Stomach (tissue), 9 donors: Measurements from ENCODE around the gene TFEC. TPM values are rescaled to one million over a fixed set of nuclear protein-coding genes. Genes with fewer than 3 reads are reported as not detected.
"Not testable (repeated sequence)": the region's sequence is repeated elsewhere in the genome, so short reads cannot be mapped to it uniquely, and the experiment has no call there.

Source experiments
- DNase-seq, 2 donors: peaks; one replicate each; pipeline versions ENCODE4 v3.0.0 to v3.0.0-alpha.2; 2013 to 2019
- H3K27ac ChIP-seq, 5 donors: fragments of 200-600 bp in 4 of 5; sonication (generic) in 4 of 5; one replicate each; pipeline ENCODE4 v1.5.1; 2013 to 2019; ENCODE audit warnings: mild to moderate bottlenecking in 1 of 5, moderate library complexity in 1 of 5
- H3K27me3 ChIP-seq, 3 donors: fragments of 200-600 bp; sonication (generic); one replicate each; pipeline ENCODE4 v1.5.1; 2017 to 2019; ENCODE audit warnings: mixed run types in 1 of 3
- H3K36me3 ChIP-seq, 4 donors: fragments of 200-600 bp; sonication (generic); 1 replicate in 3 of 4; 2 replicates in 1 of 4; pipeline ENCODE4 v1.5.1; 2016 to 2019
- H3K4me1 ChIP-seq, 4 donors: fragments of 200-600 bp; sonication (generic); one replicate each; pipeline ENCODE4 v1.5.1; 2016 to 2019
- H3K4me3 ChIP-seq, 4 donors: fragments of 200-600 bp; sonication (generic) in 3 of 4; one replicate each; pipeline ENCODE4 v1.5.1; 2016 to 2019; ENCODE audit warnings: mild to moderate bottlenecking in 1 of 4
- H3K9me3 ChIP-seq, 4 donors: fragments of 200-600 bp; sonication (generic); one replicate each; pipeline ENCODE4 v1.5.1; 2016 to 2019
- EP300 ChIP-seq: sonication (generic); formaldehyde crosslinking; IDR thresholded peaks from one replicate; pipeline ENCODE4 v1.6.1; 2017; ENCODE audit warnings: antibody characterized with exemption
- POLR2A ChIP-seq, 4 donors: fragments of 450-650 bp; IDR thresholded peaks; one replicate each; pipeline ENCODE4 v1.6.1; 2016; ENCODE audit warnings: antibody characterized with exemption in 4 of 4, control low read depth in 2 of 4, mild to moderate bottlenecking in 1 of 4, moderate library complexity in 1 of 4
- POLR2AphosphoS5 ChIP-seq, 3 donors: sonication (generic); formaldehyde crosslinking; IDR thresholded peaks; one replicate each; pipeline ENCODE4 v1.6.1; 2016; ENCODE audit warnings: antibody characterized with exemption in 3 of 3
- WGBS, 5 donors: extraction: QIAGEN DNeasy Blood & Tissue Kit in 3 of 5; methylation state at CpG; one replicate each; pipeline versions ENCODE4 v1.1.5 to v1.1.7; 2013 to 2018; 5-methylcytosine and 5-hydroxymethylcytosine counted together
- intact Hi-C: fragments of 100-400 bp; cut with DNase I; formaldehyde crosslinking; loops from one replicate; pipeline ENCODE4 v1.15.1; 2023; ENCODE audit warnings: low total_unique reads
- polyA plus RNA-seq, 3 donors: library from polyadenylated mRNA; stranded (reverse); fragments of 200-250 nt; gene quantifications; one replicate each; pipeline ENCODE4 v1.2.3, GENCODE V29; 2013
- total RNA-seq, 5 donors: library from RNA; depleted of rRNA; stranded (reverse); fragments of >200 nt; gene quantifications; one replicate each; pipeline versions ENCODE4 v1.1.0 to v1.2.3, GENCODE V29; 2014 to 2016
- TF ChIP-seq, protein P1 (sequence below), 7 experiments: fragments of 450-650 bp in 4 of 7; fragments of 200-600 bp in 3 of 7; sonication (generic) in 3 of 7; IDR thresholded peaks; one replicate each; pipeline ENCODE4 v1.5.1; 2016 to 2019; ENCODE audit warnings: antibody characterized with exemption in 7 of 7, control low read depth in 2 of 7, mild to moderate bottlenecking in 1 of 7
- donor health status: healthy with polysubstance abuse.
- donor health status: Bipolar disorder and iron deficiency.
- donor health status: healthy.

The TFEC gene
- total and polyA plus RNA-seq, 8 donors, result 0.25 to 28.4 (median 1.1) TPM

DNA sequence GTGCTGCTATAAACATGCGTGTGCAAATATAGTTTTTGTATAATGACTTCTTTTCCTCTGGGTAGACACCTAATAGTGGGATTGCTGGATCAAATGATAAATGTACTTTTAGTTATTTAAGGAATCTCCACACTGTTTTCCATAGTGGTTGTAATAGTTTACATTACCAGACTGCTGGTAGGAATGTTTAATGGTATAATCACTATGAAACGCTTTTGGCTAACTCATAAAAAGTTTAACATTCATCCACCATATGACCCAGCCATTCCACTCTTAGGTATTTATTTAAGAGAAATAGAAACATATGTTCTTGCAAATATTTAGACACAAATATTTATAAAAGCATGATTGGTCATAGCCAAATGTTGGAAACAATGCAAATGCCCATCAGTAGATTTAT lies 32.1 kb upstream of the TFEC start:
- H3K9me3 ChIP-seq, result no peaks in the 10 kb centered on the region
- 51 to 81% (median 70%) methylated on average over 2 of the region's 2 CpGs for WGBS, 5 donors

DNA sequence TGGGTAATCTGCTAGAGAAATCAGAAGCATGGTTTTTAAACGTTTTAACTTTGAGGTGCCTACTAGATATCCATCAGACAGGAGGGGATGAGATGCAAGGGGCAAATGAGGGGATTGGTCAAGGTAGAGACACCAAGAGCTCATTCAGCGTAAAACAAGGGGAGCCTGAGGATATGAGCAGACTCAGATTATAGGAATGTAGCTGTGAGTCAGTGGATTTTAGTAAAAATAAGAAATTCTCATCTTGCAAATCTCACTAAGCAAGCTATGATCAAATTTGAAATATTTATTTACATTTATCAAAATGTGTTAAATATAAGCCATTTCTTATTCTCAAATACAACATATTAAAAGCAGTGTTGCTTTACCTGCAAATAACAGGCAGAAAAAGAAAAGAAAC lies 21.4 kb upstream of the TFEC start:
- WGBS, 5 donors, result 44 to 62% (median 51%) methylated on average over 2 of the region's 2 CpGs
- H3K27me3 ChIP-seq, result no peaks in the 10 kb centered on the region
- TF ChIP-seq EP300, result no peak
- TF ChIP-seq POLR2A (IDR thresholded peaks at IDR 0.05), result no peak
- TF ChIP-seq, protein P1, sequence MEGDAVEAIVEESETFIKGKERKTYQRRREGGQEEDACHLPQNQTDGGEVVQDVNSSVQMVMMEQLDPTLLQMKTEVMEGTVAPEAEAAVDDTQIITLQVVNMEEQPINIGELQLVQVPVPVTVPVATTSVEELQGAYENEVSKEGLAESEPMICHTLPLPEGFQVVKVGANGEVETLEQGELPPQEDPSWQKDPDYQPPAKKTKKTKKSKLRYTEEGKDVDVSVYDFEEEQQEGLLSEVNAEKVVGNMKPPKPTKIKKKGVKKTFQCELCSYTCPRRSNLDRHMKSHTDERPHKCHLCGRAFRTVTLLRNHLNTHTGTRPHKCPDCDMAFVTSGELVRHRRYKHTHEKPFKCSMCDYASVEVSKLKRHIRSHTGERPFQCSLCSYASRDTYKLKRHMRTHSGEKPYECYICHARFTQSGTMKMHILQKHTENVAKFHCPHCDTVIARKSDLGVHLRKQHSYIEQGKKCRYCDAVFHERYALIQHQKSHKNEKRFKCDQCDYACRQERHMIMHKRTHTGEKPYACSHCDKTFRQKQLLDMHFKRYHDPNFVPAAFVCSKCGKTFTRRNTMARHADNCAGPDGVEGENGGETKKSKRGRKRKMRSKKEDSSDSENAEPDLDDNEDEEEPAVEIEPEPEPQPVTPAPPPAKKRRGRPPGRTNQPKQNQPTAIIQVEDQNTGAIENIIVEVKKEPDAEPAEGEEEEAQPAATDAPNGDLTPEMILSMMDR (IDR thresholded peaks at IDR 0.05), result no peak
- TF ChIP-seq POLR2AphosphoS5 (IDR thresholded peaks at IDR 0.05), result no peak
- H3K36me3 ChIP-seq, result no peaks in the 10 kb centered on the region
- H3K4me1 ChIP-seq, result no peaks in the 10 kb centered on the region
- intact Hi-C loops, result no loop called here
- H3K27ac ChIP-seq, result no peak overlapping the region
- peaks cover 0 to 8% (median 2%) of the 10 kb centered on the region in 4 donors for H3K9me3 ChIP-seq
- DNase-seq, result no peak
- H3K4me3 ChIP-seq, result no peak overlapping the region

More for the DNA sequence above, 32.1 kb upstream of the TFEC start:
- no peak for DNase-seq
- H3K36me3 ChIP-seq, result no peaks in the 10 kb centered on the region
- no peak overlapping the region for H3K4me3 ChIP-seq
- intact Hi-C loops, result no loop called here
- TF ChIP-seq, protein P1 (IDR thresholded peaks at IDR 0.05), result no peak
- TF ChIP-seq EP300 (no peak), POLR2A (IDR thresholded peaks at IDR 0.05) (no peak), POLR2AphosphoS5 (IDR thresholded peaks at IDR 0.05) (no peak)
- H3K27ac ChIP-seq, result no peak overlapping the region
- H3K4me1 ChIP-seq, result no peaks in the 10 kb centered on the region
- no peaks in the 10 kb centered on the region for H3K27me3 ChIP-seq

DNA sequence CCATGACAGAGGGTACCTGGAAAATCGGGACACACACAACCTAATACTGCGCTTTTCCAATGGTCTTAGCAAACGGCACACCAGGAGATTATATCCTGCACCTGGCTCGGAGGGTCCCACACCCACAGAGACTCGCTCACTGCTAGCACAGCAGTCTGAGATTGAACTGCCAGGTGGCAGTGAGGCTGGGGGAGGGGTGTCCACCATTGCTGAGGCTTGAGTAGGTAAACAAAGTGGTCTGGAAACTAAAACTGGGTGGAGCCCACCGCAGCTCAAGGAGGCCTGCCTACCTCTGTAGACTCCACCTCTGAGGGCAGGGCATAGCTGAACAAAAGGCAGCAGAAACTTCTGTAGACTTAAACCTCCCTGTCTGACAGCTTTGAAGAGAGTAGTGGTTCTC lies 16.7 kb upstream of the TFEC start:
- H3K36me3 ChIP-seq, H3K27ac ChIP-seq, intact Hi-C loops, H3K4me3 ChIP-seq, H3K4me1 ChIP-seq, DNase-seq, H3K27me3 ChIP-seq: not testable (repeated sequence)
- WGBS, 5 donors, result 86 to 96% (median 90%) methylated on average over 5 to 6 of the region's 6 CpGs
- peaks cover 0 to 12% (median 4%) of the 10 kb centered on the region in 4 donors for H3K9me3 ChIP-seq

DNA sequence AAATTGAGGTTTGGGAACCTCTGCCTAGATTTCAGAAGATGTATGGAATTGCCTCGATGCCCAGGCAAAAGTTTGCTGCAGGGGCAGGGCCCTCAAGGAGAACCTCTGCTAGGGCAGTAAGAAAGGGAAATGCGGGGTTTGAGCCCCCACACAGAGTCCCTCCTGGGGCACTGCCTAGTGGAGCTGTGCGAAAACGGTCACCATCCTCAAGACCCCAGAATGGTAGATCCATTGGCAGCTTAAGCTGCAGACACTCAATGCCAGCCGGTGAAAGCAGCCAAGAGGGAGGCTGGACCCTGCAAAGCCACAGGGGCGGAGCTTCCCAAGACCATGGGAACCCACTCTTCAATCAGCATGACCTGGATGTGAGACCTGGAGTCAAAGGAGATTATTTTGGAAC lies 15.0 kb upstream of the TFEC start:
- Histone ChIP-seq H3K4me3 (no peak overlapping the region), H3K4me1 (no peaks in the 10 kb centered on the region), H3K9me3 (peaks cover 0 to 12% (median 4%) of the 10 kb centered on the region in 4 donors), H3K27ac (no peak overlapping the region), H3K36me3 (no peaks in the 10 kb centered on the region), H3K27me3 (no peaks in the 10 kb centered on the region)
- WGBS, 5 donors, result 72 to 92% (median 87%) methylated on average over 3 to 6 of the region's 6 CpGs
- DNase-seq, result no peak
- TF ChIP-seq POLR2A (IDR thresholded peaks at IDR 0.05) (no peak), EP300 (no peak), POLR2AphosphoS5 (IDR thresholded peaks at IDR 0.05) (no peak)
- TF ChIP-seq, protein P1 (IDR thresholded peaks at IDR 0.05), result no peak
- intact Hi-C loops, result no loop called here

DNA sequence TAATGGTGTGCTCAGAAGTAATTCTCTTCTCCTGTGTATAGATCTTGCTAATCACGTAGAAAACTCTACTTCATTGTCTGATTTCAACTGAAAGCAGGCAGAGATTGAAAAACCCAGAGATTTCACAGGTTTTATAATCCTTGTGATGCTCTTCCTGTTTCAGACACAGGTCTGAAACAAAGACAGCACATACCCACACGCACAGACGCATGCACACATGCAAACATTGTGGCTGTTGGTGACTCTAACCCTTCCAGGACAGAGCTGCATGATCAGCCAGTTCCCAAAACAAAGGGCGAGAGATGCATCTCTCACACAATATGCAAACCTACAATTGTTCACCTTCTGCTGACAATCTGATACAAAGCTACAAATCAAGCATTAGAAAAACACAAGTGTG lies 11.1 kb upstream of the TFEC start:
- intact Hi-C loops, result no loop called here
- WGBS, 5 donors, result 73 to 83% (median 74%) methylated on average over 4 of the region's 4 CpGs
- H3K4me1 ChIP-seq, result no peaks in the 10 kb centered on the region
- DNase-seq, result no peak
- no peaks in the 10 kb centered on the region for H3K27me3 ChIP-seq
- H3K4me3 ChIP-seq, result no peak overlapping the region
- no peak overlapping the region for H3K27ac ChIP-seq
- H3K9me3 ChIP-seq, result peaks cover 0 to under 1% (median 0%) of the 10 kb centered on the region in 4 donors
- no peak for TF ChIP-seq POLR2A (IDR thresholded peaks at IDR 0.05)
- no peak for TF ChIP-seq POLR2AphosphoS5 (IDR thresholded peaks at IDR 0.05)
- TF ChIP-seq EP300, result no peak
- TF ChIP-seq, protein P1 (IDR thresholded peaks at IDR 0.05), result no peak
- H3K36me3 ChIP-seq, result no peaks in the 10 kb centered on the region
